Fibroblast of villous mesenchyme (primary cell): ENCODE data around the gene IL37. TPM values are rescaled to one million over a fixed set of nuclear protein-coding genes. Genes with fewer than 3 reads are reported as not detected.

Experiments
- DNase-seq: peaks from one replicate; pipeline ENCODE4 v3.0.0-alpha.2; 2010; ENCODE audit warnings: low read depth
- H3K4me3 ChIP-seq: 2 replicates; pipeline ENCODE4 v1.5.1; 2011; ENCODE audit warnings: low read depth, mild to moderate bottlenecking, low read length
- total RNA-seq: library from RNA; depleted of rRNA; stranded (reverse); fragments of >200 nt; gene quantifications from 2 replicates; pipeline ENCODE4 v1.2.3, GENCODE V29; 2012
- TF ChIP-seq, protein P1 (sequence below): IDR thresholded peaks from 2 replicates; pipeline ENCODE4 v1.5.1; 2012; ENCODE audit warnings: low read depth, mild to moderate bottlenecking, low read length; ENCODE audit not compliant: insufficient read depth

IL37 gene
- total RNA-seq, 1 donor = not detected

DNA sequence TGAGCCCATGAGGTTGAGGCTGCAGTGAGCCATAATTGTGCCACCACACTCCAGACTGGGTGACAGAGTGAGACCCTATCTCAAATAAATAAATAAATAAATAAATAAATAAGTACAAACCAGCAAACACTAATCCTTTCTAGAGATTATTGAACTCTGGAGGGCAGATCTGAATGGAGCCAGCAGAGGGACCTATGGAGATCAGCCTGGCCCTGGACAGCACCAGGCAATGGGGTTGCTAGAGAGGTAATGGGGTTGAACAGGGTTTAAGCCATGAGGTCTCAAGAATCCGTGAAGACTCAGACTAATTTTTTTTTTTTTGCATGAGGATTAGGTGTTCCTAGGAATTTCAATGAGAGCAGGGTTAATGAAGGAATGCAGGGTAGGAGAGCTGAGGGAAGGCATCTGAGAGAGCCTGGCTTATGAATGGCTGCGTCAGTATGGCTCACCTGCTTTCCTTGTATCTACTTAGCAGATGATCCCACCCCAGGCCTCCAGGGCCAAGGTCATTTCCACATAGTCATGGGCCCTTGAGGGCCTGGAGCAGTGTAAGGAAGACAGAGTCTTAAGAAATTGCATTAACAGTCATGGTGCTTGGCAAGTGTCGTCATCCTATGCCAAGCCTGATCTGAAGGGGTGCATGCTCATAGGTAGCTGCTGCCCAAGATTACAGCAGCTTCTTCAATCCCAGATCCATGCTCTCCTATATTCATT is 34.6 kb upstream of the IL37 start:
- H3K4me3 ChIP-seq = no peak overlapping the region
- no peak for DNase-seq

GRCh38 chr2:112876971-112877361 is 34.0 kb upstream of the IL37 start:
- DNase-seq = no peak
- TF ChIP-seq, protein P1, sequence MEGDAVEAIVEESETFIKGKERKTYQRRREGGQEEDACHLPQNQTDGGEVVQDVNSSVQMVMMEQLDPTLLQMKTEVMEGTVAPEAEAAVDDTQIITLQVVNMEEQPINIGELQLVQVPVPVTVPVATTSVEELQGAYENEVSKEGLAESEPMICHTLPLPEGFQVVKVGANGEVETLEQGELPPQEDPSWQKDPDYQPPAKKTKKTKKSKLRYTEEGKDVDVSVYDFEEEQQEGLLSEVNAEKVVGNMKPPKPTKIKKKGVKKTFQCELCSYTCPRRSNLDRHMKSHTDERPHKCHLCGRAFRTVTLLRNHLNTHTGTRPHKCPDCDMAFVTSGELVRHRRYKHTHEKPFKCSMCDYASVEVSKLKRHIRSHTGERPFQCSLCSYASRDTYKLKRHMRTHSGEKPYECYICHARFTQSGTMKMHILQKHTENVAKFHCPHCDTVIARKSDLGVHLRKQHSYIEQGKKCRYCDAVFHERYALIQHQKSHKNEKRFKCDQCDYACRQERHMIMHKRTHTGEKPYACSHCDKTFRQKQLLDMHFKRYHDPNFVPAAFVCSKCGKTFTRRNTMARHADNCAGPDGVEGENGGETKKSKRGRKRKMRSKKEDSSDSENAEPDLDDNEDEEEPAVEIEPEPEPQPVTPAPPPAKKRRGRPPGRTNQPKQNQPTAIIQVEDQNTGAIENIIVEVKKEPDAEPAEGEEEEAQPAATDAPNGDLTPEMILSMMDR = no peak
- H3K4me3 ChIP-seq = no peak overlapping the region

More for the DNA sequence above, 34.6 kb upstream of the IL37 start:
- TF ChIP-seq, protein P1 = no peak

DNA sequence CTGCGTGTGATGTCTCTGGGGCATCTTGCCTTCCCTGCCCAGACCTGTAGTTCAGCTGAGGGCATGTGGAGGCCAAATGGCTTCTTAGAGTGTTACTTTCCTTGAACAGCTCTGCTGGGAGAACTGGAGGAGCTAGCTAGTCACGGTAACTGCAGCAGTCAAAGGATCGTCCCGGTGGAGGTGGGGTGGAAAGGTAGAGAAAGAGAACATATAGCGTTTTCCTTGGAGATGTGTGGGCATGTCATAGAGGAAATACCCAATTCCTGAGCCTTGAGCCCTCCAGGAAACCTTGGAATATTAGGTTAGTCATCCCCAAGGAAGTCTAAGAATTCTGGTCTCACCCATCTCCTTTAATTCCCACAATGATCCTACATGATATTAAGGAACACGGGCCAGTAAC is 33.5 kb upstream of the IL37 start:
- TF ChIP-seq, protein P1 = no peak
- no peak for DNase-seq

GRCh38 chr2:112879491-112880041 is 31.4 kb upstream of the IL37 start:
- no peak overlapping the region for H3K4me3 ChIP-seq
- DNase-seq = no peak
- TF ChIP-seq, protein P1 = no peak

More for the DNA sequence above, 33.5 kb upstream of the IL37 start:
- no peak overlapping the region for H3K4me3 ChIP-seq

DNA sequence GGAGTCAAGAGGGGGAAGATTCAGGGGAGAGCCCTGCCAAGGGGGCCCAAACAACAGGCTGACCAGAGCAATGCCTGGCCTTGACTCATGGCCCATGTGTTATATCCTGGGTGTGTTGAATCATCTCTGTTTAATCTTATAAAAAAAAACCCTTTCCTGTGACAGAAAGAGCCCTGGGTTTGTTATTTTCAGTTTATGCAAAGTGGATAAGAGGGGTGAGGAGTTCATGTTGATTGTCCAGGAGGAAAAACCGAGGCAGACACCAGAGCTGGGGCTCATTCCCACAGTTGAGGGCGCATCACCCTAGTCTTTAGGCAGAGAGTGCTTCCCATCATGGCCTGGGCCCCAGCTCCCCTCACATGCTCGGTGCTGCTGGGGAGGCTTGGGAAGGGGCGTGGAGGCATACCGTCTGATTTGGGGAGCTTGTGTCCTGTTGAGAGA is 30.9 kb upstream of the IL37 start:
- peak; percentile 76 for DNase-seq
- TF ChIP-seq, protein P1 = no peak
- H3K4me3 ChIP-seq = no peak overlapping the region

GRCh38 chr2:112880696-112881095 is 30.3 kb upstream of the IL37 start:
- TF ChIP-seq, protein P1 = no peak
- peak; percentile 31 for DNase-seq
- H3K4me3 ChIP-seq = no peak overlapping the region
